OCI-LY7 (cell line): ENCODE measurements around the gene ANKRD63. TPM values are rescaled to one million over a fixed set of nuclear protein-coding genes. Genes with fewer than 3 reads are reported as not detected.

Source experiments
- BruUV-seq: library from RNA; stranded (reverse); fragments of 400-500 nt; replicated peaks from 2 replicates; lab custom pipeline; 2021; lab: Mats Ljungman, UMichigan
- CTCF ChIA-PET: fragments of 300-600 bp; sonication (Branson Sonifier 250); formaldehyde crosslinking; loops from one replicate; lab custom pipeline; 2022; ENCODE audit warnings: antibody characterized with exemption; ENCODE audit not compliant: unreplicated experiment; lab: Charles Lee
- POLR2A ChIA-PET: fragments of 300-600 bp; sonication (Branson Sonifier 250); formaldehyde crosslinking; loops from one replicate; lab custom pipeline; 2022; ENCODE audit warnings: antibody characterized with exemption; lab: Charles Lee
- DNase-seq: peaks from one replicate; pipeline ENCODE4 v3.0.0-alpha.2; 2015; ENCODE audit warnings: low spot score
- H2AFZ ChIP-seq: fragments of 200-600 bp; sonication (generic), shearing (Covaris generic); 2 replicates; pipeline ENCODE4 v1.6.1; 2014; ENCODE audit warnings: mild to moderate bottlenecking, antibody characterized with exemption, low read length, moderate library complexity
- H3K27ac ChIP-seq: fragments of 200-600 bp; sonication (generic); 2 replicates; pipeline ENCODE4 v1.5.1; 2014; ENCODE audit warnings: mixed run types, low read depth, mild to moderate bottlenecking, moderate library complexity, low read length, inconsistent platforms; ENCODE audit not compliant: poor library complexity, severe bottlenecking
- H3K36me3 ChIP-seq: fragments of 200-600 bp; sonication (generic); 2 replicates; pipeline ENCODE4 v1.6.1; 2014; ENCODE audit warnings: mild to moderate bottlenecking, antibody characterized with exemption, low read length, moderate library complexity, mixed read lengths; ENCODE audit not compliant: insufficient read depth
- H3K4me1 ChIP-seq: fragments of 200-600 bp; sonication (generic); 2 replicates; pipeline ENCODE4 v1.5.1; 2014; ENCODE audit warnings: mild to moderate bottlenecking, low read length; ENCODE audit not compliant: insufficient read depth, poor library complexity, severe bottlenecking
- H3K4me2 ChIP-seq: fragments of 200-600 bp; sonication (generic); 2 replicates; pipeline ENCODE4 v1.6.1; 2014; ENCODE audit warnings: mild to moderate bottlenecking, low read length
- H3K4me3 ChIP-seq: fragments of 200-600 bp; sonication (generic); 2 replicates; pipeline ENCODE4 v1.5.1; 2014; ENCODE audit warnings: mild to moderate bottlenecking, low read depth, low read length; ENCODE audit not compliant: poor library complexity, severe bottlenecking
- H3K79me2 ChIP-seq: fragments of 200-600 bp; sonication (generic); 2 replicates; pipeline ENCODE4 v1.6.1; 2016; ENCODE audit warnings: low read depth, mild to moderate bottlenecking, low read length, moderate library complexity, mixed read lengths; ENCODE audit not compliant: insufficient read depth
- H3K9me2 ChIP-seq: fragments of 200-600 bp; sonication (generic); 2 replicates; pipeline ENCODE4 v1.6.1; 2016; ENCODE audit warnings: mild to moderate bottlenecking, low read length, mixed read lengths; ENCODE audit not compliant: insufficient read depth
- H3K9me3 ChIP-seq: fragments of 200-600 bp; sonication (generic); 2 replicates; pipeline ENCODE4 v1.6.1; 2014; ENCODE audit warnings: mild to moderate bottlenecking, mixed run types, low read length, mixed read lengths
- H4K20me1 ChIP-seq: fragments of 200-600 bp; sonication (generic); 2 replicates; pipeline ENCODE4 v1.6.1; 2014; ENCODE audit warnings: mild to moderate bottlenecking, antibody characterized with exemption, low read length, moderate library complexity, mixed read lengths; ENCODE audit not compliant: insufficient read depth
- CTCF ChIP-seq: fragments of 200-600 bp; sonication (generic); conservative IDR thresholded peaks from 2 replicates; pipeline ENCODE4 v1.5.1; 2014; ENCODE audit warnings: mild to moderate bottlenecking, antibody characterized with exemption, low read length, moderate library complexity, mixed read lengths
- EZH2phosphoT487 ChIP-seq: fragments of 200-600 bp; sonication (generic); IDR thresholded peaks from 2 replicates; pipeline ENCODE4 v1.6.1; 2018; ENCODE audit warnings: low read depth, borderline replicate concordance, mild to moderate bottlenecking, mixed run types, antibody characterized with exemption, low read length, moderate library complexity, mixed read lengths
- intact Hi-C: fragments of 100-400 bp; cut with micrococcal nuclease; formaldehyde crosslinking; loops from one replicate; pipeline ENCODE4 v1.10.0; 2022; ENCODE audit not compliant: unreplicated experiment
- total RNA-seq, 2 experiments: library from RNA; depleted of rRNA in 1 of 2; stranded (reverse); fragments of >200 nt in 1 of 2; shearing (Covaris generic) in 1 of 2; gene quantifications; 2 replicates each; pipeline ENCODE4 v1.2.3, GENCODE V29; 2014 to 2022

Gene ANKRD63
- total RNA-seq, 2 experiments from 2014 or later: not detected

- H3K4me2 ChIP-seq: no peak overlapping the region
- H3K4me1 ChIP-seq: no peaks in the 10 kb centered on the region
- H2AFZ ChIP-seq: no peak overlapping the region
- ChIA-PET POLR2A (no interaction called here), CTCF (interaction anchor here (0.7 kb wide), 1 partner anchor 27 kb away, joined by 3 read pairs; no protein-coding TSS in a partner anchor)
- H3K36me3 ChIP-seq: no peaks in the 10 kb centered on the region
- H3K9me2 ChIP-seq: no peaks in the 10 kb centered on the region
- H3K27ac ChIP-seq: no peak overlapping the region
- no peaks in the 10 kb centered on the region for H3K9me3 ChIP-seq
- DNase-seq: no peak
- no TSS peak for BruUV-seq
- TF ChIP-seq CTCF (no peak), EZH2phosphoT487 (no peak)
- no peaks in the 10 kb centered on the region for H4K20me1 ChIP-seq
- intact Hi-C loops: no loop called here
- no peaks in the 10 kb centered on the region for H3K79me2 ChIP-seq
- H3K4me3 ChIP-seq: no peak overlapping the region
These were observed 35.4 kb downstream of the ANKRD63 start for GRCh38 chr15:40247406-40247971.

- H3K4me3 ChIP-seq: no peak overlapping the region
- POLR2A ChIA-PET: no interaction called here
- H3K9me3 ChIP-seq: no peaks in the 10 kb centered on the region
- BruUV-seq: no TSS peak
- no peaks in the 10 kb centered on the region for H3K36me3 ChIP-seq
- CTCF ChIA-PET: interaction anchor here (0.7 kb wide), 1 partner anchor 27 kb away, joined by 3 read pairs; no protein-coding TSS in a partner anchor
- H4K20me1 ChIP-seq: no peaks in the 10 kb centered on the region
- no peak overlapping the region for H2AFZ ChIP-seq
- H3K4me1 ChIP-seq: no peaks in the 10 kb centered on the region
- no peak for DNase-seq
- intact Hi-C loops: no loop called here
- H3K27ac ChIP-seq: no peak overlapping the region
- H3K79me2 ChIP-seq: no peaks in the 10 kb centered on the region
- H3K4me2 ChIP-seq: no peak overlapping the region
- TF ChIP-seq CTCF (no peak), EZH2phosphoT487 (no peak)
- H3K9me2 ChIP-seq: no peaks in the 10 kb centered on the region
These were observed 36.2 kb downstream of the ANKRD63 start for GRCh38 chr15:40246496-40247280.
